Stomach (tissue), 9 donors: ENCODE results near the gene ARHGAP22. TPM values are rescaled to one million over a fixed set of nuclear protein-coding genes. Genes with fewer than 3 reads are reported as not detected.

Experiments used
- DNase-seq, 2 donors: peaks; one replicate each; pipeline versions ENCODE4 v3.0.0 to v3.0.0-alpha.2; 2013 to 2019
- H3K27ac ChIP-seq, 5 donors: fragments of 200-600 bp in 4 of 5; sonication (generic) in 4 of 5; one replicate each; pipeline ENCODE4 v1.5.1; 2013 to 2019; ENCODE audit warnings: mild to moderate bottlenecking in 1 of 5, moderate library complexity in 1 of 5
- H3K27me3 ChIP-seq, 3 donors: fragments of 200-600 bp; sonication (generic); one replicate each; pipeline ENCODE4 v1.5.1; 2017 to 2019; ENCODE audit warnings: mixed run types in 1 of 3
- H3K36me3 ChIP-seq, 4 donors: fragments of 200-600 bp; sonication (generic); 1 replicate in 3 of 4; 2 replicates in 1 of 4; pipeline ENCODE4 v1.5.1; 2016 to 2019
- H3K4me1 ChIP-seq, 4 donors: fragments of 200-600 bp; sonication (generic); one replicate each; pipeline ENCODE4 v1.5.1; 2016 to 2019
- H3K4me3 ChIP-seq, 4 donors: fragments of 200-600 bp; sonication (generic) in 3 of 4; one replicate each; pipeline ENCODE4 v1.5.1; 2016 to 2019; ENCODE audit warnings: mild to moderate bottlenecking in 1 of 4
- H3K9me3 ChIP-seq, 4 donors: fragments of 200-600 bp; sonication (generic); one replicate each; pipeline ENCODE4 v1.5.1; 2016 to 2019
- EP300 ChIP-seq: sonication (generic); formaldehyde crosslinking; IDR thresholded peaks from one replicate; pipeline ENCODE4 v1.6.1; 2017; ENCODE audit warnings: antibody characterized with exemption
- POLR2A ChIP-seq, 4 donors: fragments of 450-650 bp; IDR thresholded peaks; one replicate each; pipeline ENCODE4 v1.6.1; 2016; ENCODE audit warnings: antibody characterized with exemption in 4 of 4, control low read depth in 2 of 4, mild to moderate bottlenecking in 1 of 4, moderate library complexity in 1 of 4
- POLR2AphosphoS5 ChIP-seq, 3 donors: sonication (generic); formaldehyde crosslinking; IDR thresholded peaks; one replicate each; pipeline ENCODE4 v1.6.1; 2016; ENCODE audit warnings: antibody characterized with exemption in 3 of 3
- WGBS, 5 donors: extraction: QIAGEN DNeasy Blood & Tissue Kit in 3 of 5; methylation state at CpG; one replicate each; pipeline versions ENCODE4 v1.1.5 to v1.1.7; 2013 to 2018; 5-methylcytosine and 5-hydroxymethylcytosine counted together
- intact Hi-C: fragments of 100-400 bp; cut with DNase I; formaldehyde crosslinking; loops from one replicate; pipeline ENCODE4 v1.15.1; 2023; ENCODE audit warnings: low total_unique reads
- polyA plus RNA-seq, 3 donors: library from polyadenylated mRNA; stranded (reverse); fragments of 200-250 nt; gene quantifications; one replicate each; pipeline ENCODE4 v1.2.3, GENCODE V29; 2013
- total RNA-seq, 5 donors: library from RNA; depleted of rRNA; stranded (reverse); fragments of >200 nt; gene quantifications; one replicate each; pipeline versions ENCODE4 v1.1.0 to v1.2.3, GENCODE V29; 2014 to 2016
- TF ChIP-seq, protein P1 (sequence below), 7 experiments: fragments of 450-650 bp in 4 of 7; fragments of 200-600 bp in 3 of 7; sonication (generic) in 3 of 7; IDR thresholded peaks; one replicate each; pipeline ENCODE4 v1.5.1; 2016 to 2019; ENCODE audit warnings: antibody characterized with exemption in 7 of 7, control low read depth in 2 of 7, mild to moderate bottlenecking in 1 of 7
- donor health status: healthy with polysubstance abuse.
- donor health status: Bipolar disorder and iron deficiency.
- donor health status: healthy.

ARHGAP22 gene
- total and polyA plus RNA-seq, 8 donors: 1.3 to 28.6 (median 2.2) TPM; not detected in 1

DNA sequence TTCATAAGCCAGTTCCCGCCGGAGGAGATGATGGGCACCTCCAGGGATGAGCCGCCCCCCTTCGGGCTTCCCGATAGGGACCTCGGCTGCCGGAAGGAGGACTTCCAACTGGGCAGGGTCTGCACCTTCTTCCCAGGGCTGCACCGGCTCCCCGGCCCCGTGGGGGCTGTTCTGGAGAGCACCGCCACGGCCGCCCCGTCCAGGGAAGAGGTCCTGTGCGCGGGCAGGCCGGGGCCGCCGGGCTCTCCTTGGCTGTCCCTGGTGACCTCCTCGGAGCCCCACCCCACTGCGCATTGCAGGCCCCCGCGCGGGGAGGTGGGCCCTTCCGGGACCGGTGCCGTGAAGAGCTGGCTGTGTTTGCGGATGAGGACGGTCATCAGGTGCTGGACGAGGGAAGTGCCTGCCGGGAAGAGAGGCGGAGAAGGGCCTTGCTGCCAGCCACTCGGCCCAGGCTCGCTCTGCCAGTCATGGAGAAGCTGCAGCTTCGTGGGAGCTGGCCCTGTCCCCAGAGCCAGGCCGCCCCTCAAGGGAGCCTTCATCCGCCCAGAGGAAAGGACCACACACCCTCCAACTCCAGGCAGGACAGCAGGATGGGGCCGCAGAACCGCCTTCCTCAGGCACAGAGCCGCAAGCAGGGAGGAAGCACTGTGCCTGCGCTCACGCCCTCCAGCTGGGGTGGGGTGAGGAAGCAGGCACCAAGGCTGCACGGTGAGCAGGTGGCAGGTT is 154.0 kb downstream of the ARHGAP22 start:
- TF ChIP-seq EP300 (no peak), POLR2AphosphoS5 (IDR thresholded peaks at IDR 0.05) (no peak), POLR2A (IDR thresholded peaks at IDR 0.05) (no peak)
- TF ChIP-seq, protein P1, sequence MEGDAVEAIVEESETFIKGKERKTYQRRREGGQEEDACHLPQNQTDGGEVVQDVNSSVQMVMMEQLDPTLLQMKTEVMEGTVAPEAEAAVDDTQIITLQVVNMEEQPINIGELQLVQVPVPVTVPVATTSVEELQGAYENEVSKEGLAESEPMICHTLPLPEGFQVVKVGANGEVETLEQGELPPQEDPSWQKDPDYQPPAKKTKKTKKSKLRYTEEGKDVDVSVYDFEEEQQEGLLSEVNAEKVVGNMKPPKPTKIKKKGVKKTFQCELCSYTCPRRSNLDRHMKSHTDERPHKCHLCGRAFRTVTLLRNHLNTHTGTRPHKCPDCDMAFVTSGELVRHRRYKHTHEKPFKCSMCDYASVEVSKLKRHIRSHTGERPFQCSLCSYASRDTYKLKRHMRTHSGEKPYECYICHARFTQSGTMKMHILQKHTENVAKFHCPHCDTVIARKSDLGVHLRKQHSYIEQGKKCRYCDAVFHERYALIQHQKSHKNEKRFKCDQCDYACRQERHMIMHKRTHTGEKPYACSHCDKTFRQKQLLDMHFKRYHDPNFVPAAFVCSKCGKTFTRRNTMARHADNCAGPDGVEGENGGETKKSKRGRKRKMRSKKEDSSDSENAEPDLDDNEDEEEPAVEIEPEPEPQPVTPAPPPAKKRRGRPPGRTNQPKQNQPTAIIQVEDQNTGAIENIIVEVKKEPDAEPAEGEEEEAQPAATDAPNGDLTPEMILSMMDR (IDR thresholded peaks at IDR 0.05): no peak
- Histone ChIP-seq H3K4me3 (no peak overlapping the region), H3K27ac (no peak overlapping the region), H3K27me3 (peaks cover 0 to 24% (median 3%) of the 10 kb centered on the region in 3 donors), H3K9me3 (no peaks in the 10 kb centered on the region), H3K36me3 (no peaks in the 10 kb centered on the region), H3K4me1 (peaks cover 0 to 22% (median 6%) of the 10 kb centered on the region in 4 donors)
- intact Hi-C loops: no loop called here
- peak in 1 of 2 donors; percentile 22 for DNase-seq
- 90 to 96% (median 93%) methylated on average over 18 to 43 of the region's 43 CpGs for WGBS, 5 donors

DNA sequence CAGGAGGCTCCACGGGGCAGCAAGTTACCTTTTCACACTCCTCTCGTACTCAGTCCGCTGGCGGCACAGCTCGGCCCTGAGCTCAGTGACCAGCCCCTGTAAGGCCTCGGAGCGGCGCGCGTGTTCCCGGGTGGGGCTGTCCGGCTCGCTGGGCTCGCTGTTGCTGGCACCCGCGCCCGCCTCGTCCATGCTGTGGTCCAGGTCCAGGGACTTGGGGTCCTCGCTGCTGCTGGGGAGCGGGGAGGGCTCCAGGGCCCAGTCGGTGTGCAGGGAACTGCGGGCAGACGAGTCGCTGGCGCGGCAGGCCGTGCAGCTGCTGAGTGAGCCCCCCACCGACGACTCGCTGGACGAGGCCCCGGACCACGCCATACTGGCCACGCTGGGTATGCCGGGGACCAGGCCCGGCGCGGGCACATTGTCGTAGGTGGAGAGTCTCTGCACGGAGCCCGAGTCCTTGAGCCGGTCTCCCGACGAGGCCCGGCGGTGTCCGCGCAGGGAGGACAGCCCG is 154.6 kb downstream of the ARHGAP22 start:
- Histone ChIP-seq H3K27me3 (peaks cover 0 to 18% (median under 1%) of the 10 kb centered on the region in 3 donors), H3K4me3 (no peak overlapping the region), H3K4me1 (peaks cover 0 to 19% (median 6%) of the 10 kb centered on the region in 4 donors), H3K9me3 (no peaks in the 10 kb centered on the region), H3K36me3 (no peaks in the 10 kb centered on the region), H3K27ac (no peak overlapping the region)
- TF ChIP-seq, protein P1 (IDR thresholded peaks at IDR 0.05): no peak
- TF ChIP-seq POLR2AphosphoS5 (IDR thresholded peaks at IDR 0.05) (no peak), POLR2A (IDR thresholded peaks at IDR 0.05) (no peak), EP300 (no peak)
- intact Hi-C loops: no loop called here
- WGBS, 5 donors: 92 to 98% (median 94%) methylated on average over 28 to 49 of the region's 49 CpGs
- peak in 1 of 2 donors; percentile 18 for DNase-seq

DNA sequence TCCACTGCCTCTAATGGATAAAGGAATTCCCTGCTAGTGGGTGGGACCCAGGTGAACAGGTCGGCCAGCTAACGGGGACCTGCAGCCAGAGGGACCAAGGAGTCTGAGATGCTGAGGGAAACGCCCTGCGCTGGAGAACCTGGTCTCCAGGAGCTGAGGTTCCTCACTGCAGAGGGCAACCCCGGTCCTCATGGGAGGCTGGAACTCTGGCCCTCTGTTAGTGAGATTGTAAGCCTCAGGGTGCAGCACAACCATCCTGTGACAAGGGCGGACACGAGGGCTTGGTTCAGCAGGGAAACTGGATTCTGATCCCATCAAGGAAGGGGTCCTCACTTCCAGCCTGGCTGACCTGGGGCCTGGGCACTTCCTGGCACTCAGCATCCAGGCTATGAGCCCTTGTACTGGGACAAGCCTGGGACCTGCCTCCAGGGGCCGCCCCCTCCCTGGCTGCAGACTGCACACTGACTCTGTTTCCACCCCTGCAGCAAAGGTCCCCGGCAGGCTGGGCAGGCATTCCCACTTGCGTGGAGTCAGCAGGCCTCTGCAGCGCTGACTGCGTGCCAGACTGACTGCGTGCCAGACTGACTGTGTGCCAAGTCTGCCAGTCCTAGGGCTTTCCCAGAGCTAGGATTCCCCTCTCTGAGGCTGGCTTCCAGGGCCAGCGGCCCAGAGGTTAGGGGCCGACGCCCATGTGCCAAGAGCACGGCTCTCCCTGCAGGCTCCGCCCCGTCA is 155.2 kb downstream of the ARHGAP22 start:
- 74 to 95% (median 78%) methylated on average over 7 to 19 of the region's 19 CpGs for WGBS, 5 donors
- H3K27me3 ChIP-seq: peaks cover 0 to 14% (median 0%) of the 10 kb centered on the region in 3 donors
- no peak overlapping the region for H3K4me3 ChIP-seq
- no peak overlapping the region for H3K27ac ChIP-seq
- H3K9me3 ChIP-seq: no peaks in the 10 kb centered on the region
- peaks cover 0 to 13% (median 6%) of the 10 kb centered on the region in 4 donors for H3K4me1 ChIP-seq
- intact Hi-C loops: no loop called here
- TF ChIP-seq POLR2A (IDR thresholded peaks at IDR 0.05) (no peak), POLR2AphosphoS5 (IDR thresholded peaks at IDR 0.05) (no peak), EP300 (no peak)
- TF ChIP-seq, protein P1 (IDR thresholded peaks at IDR 0.05): no peak
- peak in 1 of 2 donors; percentile 22 for DNase-seq
- no peaks in the 10 kb centered on the region for H3K36me3 ChIP-seq

DNA sequence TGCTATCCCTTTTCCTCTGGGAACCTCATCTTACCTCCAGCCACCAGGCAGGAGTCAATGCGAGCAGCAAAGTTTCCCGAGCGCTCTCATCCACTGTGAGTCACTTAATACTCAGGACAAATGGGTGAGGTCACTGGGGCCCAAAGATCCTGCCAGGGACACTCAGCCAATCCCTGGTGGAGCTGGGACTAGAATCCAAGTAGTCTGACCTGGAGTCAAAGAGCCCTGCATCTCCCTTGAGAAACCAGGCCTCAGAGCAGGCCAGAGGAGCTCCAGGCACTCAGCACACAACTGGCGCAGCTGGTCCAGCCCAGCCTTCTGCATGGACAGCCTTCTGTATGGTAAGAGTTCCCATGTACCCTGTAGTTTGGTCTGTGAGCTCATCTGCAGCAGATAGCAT is 156.1 kb downstream of the ARHGAP22 start:
- Histone ChIP-seq H3K4me1 (peaks cover 0 to 5% (median 2%) of the 10 kb centered on the region in 4 donors), H3K27me3 (peaks cover 0 to 14% (median 0%) of the 10 kb centered on the region in 3 donors), H3K9me3 (no peaks in the 10 kb centered on the region), H3K4me3 (no peak overlapping the region), H3K36me3 (no peaks in the 10 kb centered on the region), H3K27ac (no peak overlapping the region)
- DNase-seq: no peak
- intact Hi-C loops: no loop called here
- WGBS, 5 donors: 80 to 100% (median 96%) methylated on average over 4 of the region's 4 CpGs
- no peak for TF ChIP-seq POLR2A (IDR thresholded peaks at IDR 0.05)
- TF ChIP-seq POLR2AphosphoS5 (IDR thresholded peaks at IDR 0.05): no peak
- TF ChIP-seq EP300: no peak
- TF ChIP-seq, protein P1 (IDR thresholded peaks at IDR 0.05): no peak
